Measurements from ENCODE around the gene CSE1L.
"Not testable (repeated sequence)": the region's sequence is repeated elsewhere in the genome, so short reads cannot be mapped to it uniquely, and the experiment has no call there.

The CSE1L gene, protein sequence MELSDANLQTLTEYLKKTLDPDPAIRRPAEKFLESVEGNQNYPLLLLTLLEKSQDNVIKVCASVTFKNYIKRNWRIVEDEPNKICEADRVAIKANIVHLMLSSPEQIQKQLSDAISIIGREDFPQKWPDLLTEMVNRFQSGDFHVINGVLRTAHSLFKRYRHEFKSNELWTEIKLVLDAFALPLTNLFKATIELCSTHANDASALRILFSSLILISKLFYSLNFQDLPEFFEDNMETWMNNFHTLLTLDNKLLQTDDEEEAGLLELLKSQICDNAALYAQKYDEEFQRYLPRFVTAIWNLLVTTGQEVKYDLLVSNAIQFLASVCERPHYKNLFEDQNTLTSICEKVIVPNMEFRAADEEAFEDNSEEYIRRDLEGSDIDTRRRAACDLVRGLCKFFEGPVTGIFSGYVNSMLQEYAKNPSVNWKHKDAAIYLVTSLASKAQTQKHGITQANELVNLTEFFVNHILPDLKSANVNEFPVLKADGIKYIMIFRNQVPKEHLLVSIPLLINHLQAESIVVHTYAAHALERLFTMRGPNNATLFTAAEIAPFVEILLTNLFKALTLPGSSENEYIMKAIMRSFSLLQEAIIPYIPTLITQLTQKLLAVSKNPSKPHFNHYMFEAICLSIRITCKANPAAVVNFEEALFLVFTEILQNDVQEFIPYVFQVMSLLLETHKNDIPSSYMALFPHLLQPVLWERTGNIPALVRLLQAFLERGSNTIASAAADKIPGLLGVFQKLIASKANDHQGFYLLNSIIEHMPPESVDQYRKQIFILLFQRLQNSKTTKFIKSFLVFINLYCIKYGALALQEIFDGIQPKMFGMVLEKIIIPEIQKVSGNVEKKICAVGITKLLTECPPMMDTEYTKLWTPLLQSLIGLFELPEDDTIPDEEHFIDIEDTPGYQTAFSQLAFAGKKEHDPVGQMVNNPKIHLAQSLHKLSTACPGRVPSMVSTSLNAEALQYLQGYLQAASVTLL

DNA sequence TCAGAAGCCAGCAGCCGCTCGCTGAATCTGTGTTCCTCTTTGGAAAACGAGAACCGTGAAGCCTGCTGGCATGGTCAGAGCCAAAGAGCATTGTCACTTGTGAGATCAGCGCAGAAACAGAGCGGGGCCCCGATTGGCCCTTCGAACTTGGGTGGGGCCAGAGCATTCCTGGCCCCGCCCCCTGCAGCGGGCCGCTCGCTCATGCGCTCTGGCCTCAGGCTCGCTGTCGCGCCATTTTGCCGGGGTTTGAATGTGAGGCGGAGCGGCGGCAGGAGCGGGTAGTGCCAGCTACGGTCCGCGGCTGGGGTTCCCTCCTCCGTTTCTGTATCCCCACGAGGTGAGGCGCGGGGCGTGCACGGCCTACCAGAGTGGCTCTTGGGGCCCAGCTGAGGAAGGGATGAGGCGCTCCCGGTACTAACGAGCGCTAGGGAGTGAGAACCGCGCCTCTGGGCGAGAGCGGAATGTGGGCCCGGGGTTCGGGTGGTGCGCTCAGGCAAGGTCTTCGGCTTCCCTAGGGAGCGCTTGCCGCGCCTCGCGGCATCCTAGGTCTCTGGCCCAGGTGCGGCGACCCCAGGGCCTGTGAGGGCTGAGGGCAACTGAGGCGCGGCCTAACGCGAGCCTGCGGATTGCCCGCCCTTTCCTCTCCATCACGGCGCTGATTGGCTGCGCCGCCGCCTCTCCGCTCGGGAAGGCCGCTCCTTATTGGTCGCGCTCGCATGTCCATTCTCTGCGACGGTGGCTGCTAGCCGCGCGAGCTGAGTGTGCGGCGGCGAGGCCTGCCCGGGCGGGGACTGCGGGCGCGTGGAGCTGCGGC is at the start of gene CSE1L:
CSE1L (plus strand) TSS at position 226 of the 814 bp plus-strand sequence. CDS start 12,152 bp downstream, outside the sequence.
- DNase-seq: peak; percentile 97

DNA sequence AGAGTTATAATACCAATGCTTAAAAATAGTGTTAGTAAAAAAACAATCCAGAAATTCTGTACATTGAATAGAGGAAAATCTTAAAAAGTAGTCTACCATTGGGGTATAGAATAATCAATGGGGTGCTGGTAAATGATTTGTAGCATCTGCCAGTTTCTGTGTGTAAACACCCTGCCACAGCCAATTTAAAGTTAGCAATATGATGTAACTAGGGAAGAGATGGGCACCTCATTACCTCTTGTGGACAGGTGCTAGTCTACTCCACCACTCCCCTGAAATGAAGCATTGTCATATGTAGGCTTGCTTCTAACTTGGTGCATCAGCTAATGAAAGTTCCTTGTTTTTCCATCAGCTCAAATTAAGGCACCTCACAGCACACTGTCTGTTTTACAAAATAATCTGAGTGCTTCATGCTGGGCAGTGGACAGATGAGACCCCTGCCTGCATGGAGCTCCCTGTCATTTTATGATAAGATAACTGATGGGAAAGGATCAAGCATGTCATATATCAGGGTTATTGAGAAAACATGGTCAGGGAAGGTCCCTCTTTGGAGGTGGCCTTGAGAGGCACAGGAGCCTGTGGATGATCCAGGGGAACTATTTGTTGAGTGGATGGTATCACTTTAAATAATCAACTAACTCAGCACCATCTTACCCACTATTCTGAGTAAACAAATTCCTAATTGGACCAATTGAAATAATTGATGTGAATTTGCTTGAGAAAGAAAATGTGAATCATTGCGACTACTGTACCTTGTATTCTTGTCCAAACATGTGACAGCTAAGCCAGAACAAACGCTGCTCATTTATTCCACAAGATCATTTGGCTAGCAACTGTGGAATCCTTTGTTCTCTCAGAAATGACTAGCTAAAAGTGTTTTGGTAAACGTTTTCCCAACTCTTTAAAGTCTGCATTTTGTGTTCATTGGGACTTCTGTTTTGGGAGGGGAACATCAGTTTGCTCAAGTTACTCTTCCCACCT is 45.9 kb upstream of the CSE1L start:
- no peak for DNase-seq

- no peak for DNase-seq
These were observed 44.4 kb upstream of the CSE1L start for GRCh38 chr20:49001741-49002140.

GRCh38 chr20:49006446-49006980 is 39.6 kb upstream of the CSE1L start:
- no peak for DNase-seq

- DNase-seq: no peak
These were observed 36.0 kb upstream of the CSE1L start for GRCh38 chr20:49009899-49010631.

DNA sequence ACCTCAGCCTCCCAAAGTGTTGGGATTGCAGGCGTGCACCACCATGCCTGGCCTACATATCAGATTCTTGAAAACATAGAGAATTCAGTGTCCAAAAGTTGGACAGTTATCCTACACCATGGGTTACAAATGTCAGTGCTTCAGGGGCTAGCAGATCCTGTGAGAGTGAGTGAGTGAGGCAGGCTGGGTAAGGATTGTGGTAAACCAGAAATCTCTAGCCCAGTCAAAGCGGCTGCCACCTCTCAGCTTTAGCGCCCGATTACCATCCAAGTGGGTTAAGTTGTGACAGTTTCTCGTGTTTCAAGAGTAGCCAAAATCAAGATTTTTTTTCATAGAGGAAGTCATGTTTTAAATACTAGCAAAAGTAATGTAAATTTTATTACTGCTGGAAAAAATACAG is 21.9 kb upstream of the CSE1L start:
- DNase-seq: no peak

DNA sequence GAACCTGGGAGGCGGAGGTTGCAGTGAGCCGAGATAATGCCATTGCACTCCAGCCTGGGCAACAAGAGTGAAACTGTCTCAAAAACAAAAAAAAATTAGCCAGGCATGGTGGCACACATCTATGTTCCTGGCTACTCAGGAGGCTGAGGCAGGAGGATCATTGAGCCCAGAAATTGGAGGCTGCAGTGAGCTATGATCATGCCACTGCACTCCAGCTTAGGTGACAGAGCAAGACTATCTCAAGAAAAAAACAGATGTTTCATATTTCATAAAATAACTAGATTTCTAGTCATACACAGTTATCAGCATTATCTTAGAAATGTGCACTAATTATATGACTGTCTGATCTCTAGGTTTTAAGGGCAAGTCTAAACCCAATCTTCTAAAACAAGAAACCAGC is 17.9 kb upstream of the CSE1L start:
- DNase-seq: not testable (repeated sequence)

DNA sequence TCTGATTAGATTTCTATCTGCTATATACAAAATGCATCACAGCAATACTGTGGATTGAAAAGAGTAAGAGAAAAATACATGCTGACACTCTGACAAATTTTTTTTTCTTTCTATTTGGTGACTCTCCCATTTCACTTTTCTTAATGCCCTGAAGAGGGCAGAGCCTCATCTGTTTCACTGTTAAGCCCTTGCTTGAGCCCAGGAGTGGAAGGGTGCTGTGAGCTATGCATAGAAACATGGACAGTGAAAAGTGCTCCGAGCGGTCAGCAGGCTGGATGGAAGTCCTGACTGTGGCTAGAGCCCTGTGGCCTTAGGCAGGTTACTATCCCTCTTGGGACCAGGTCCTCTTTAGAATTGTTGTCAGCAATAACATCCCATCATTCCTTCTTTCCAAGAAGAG is 17.4 kb upstream of the CSE1L start:
- DNase-seq: no peak

DNA sequence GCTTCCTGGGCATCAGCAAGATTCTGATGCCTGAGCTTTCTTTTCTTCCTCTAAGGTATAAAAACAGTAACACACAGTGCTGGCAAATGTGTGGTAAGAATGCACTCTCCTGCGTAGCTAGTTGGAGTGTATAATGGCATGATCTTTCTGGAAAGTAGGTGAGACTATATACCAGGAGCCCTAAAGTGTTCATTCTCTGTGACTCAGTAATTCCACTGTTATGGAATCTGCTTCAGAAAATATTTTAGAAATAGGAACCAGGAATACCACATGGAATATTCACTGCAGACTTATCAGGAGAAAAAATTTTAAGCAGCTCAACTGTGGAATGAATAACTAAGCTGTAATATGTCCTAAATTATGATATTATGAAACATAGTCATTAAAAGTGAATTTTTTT is 16.9 kb upstream of the CSE1L start:
- no peak for DNase-seq

- no peak for DNase-seq
These were observed 15.0 kb upstream of the CSE1L start for GRCh38 chr20:49030954-49031619.

DNA sequence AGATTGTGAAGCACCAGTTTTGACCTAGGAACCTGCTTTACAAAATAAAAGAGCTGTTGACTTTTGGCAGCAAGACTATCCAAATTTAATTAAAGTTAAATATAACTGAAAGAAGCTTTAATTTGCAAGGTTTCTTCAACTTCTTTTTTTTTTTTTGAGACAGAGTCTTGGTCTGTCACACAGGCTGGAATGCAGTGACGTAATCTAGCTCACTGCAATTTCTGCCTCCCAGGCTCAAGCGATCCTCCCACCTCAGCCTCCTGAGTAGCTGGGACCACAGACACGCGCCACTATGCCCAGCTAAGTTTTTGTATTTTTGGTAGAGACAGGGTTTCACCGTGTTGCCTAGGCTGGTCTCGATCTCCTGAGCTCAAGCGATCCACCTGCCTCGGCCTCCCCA is 13.7 kb upstream of the CSE1L start:
- DNase-seq: no peak

DNA sequence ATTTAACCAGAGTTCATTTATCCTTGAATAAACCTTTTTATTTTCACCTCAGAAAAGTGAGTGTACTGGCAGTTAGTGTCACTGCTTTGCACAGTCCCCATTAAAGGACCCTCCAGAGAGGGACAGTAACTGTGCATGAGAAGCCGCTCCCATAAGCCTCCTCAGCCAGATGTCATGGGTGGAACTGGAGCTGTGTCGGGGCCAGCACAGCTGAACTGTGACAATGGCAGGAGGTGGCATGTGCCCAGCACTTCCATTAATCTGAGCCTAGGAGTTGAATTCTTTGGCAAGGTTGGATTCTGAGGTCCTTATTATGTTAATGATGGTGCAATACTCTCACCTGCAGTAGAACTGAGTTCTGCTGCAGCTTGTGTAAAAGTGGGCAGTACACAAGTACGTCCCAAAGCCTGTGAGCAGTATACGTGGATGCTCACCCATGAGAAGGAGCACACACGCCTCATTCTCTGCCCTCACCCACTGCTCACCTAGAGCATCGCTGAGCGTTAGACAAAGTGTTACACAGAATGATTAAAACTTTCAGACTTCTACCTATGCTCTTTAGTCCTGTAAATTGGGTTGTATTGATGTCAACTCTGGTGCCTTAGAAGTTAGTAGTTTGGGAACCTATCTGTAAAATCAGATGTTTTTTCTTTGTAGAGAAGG is 11.9 kb upstream of the CSE1L start:
- DNase-seq: no peak

GRCh38 chr20:49037962-49038387 is 8.1 kb upstream of the CSE1L start:
- DNase-seq: no peak

GRCh38 chr20:49039854-49040253 is 6.3 kb upstream of the CSE1L start:
- DNase-seq: no peak

- DNase-seq: no peak
These were observed 3.1 kb upstream of the CSE1L start for GRCh38 chr20:49043000-49043399.

- DNase-seq: no peak
These were observed 549 bp upstream of the CSE1L start for GRCh38 chr20:49045440-49046086.

DNA sequence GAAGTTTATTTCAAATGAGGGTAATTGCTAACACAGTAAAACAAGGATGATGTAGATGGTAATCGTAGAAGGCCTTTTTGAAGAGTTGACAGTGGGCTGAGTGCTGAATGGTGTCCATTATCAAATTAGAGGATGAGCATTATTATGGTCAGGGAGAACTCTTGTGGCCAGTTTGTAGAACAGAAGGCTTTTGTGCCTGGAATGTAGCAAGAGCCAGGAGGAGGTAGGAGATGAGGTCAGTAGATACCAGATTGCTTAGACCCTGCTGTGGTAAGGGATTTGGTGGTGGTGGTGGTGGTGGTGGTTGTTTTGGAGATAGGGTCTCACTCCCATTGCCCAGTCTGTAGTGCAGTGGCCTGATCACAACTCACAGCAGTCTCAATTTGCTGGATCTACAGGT is 6.2 kb downstream of the CSE1L start:
- no peak for DNase-seq

- DNase-seq: no peak
These were observed 8.0 kb downstream of the CSE1L start for GRCh38 chr20:49054056-49054643.
